Non-pigmented ciliary epithelial cell (primary cell): ENCODE measurements around the gene LBX1.
"Not testable (repeated sequence)": the region's sequence is repeated elsewhere in the genome, so short reads cannot be mapped to it uniquely, and the experiment has no call there.

Experiments used
- DNase-seq: peaks from one replicate; pipeline ENCODE4 v3.0.0-alpha.2; 2010; ENCODE audit warnings: low read depth

Gene LBX1

GRCh38 chr10:101202667-101203066, 26.6 kb downstream of the LBX1 start:
- DNase-seq, result not testable (repeated sequence)

GRCh38 chr10:101198326-101198977, 30.8 kb downstream of the LBX1 start:
- not testable (repeated sequence) for DNase-seq

- DNase-seq, result no peak
Observed at GRCh38 chr10:101195921-101196320, 33.3 kb downstream of the LBX1 start.

- no peak for DNase-seq
Observed at GRCh38 chr10:101189461-101190401, 39.5 kb downstream of the LBX1 start.

- no peak for DNase-seq
Observed at GRCh38 chr10:101188942-101189341, 40.3 kb downstream of the LBX1 start.

GRCh38 chr10:101183458-101184183, 45.6 kb downstream of the LBX1 start:
- no peak for DNase-seq

- no peak for DNase-seq
Observed at GRCh38 chr10:101182936-101183335, 46.3 kb downstream of the LBX1 start.
